Adrenal gland (tissue), 12 donors: ENCODE results near the gene RBFOX1. TPM values are rescaled to one million over a fixed set of nuclear protein-coding genes. Genes with fewer than 3 reads are reported as not detected.

ENCODE experiments used
- DNase-seq, 7 donors: peaks; one replicate each; pipeline ENCODE4 v3.0.0-alpha.2; 2019 to 2020
- H3K27ac ChIP-seq, 5 donors: fragments of 200-600 bp; sonication (generic) in 4 of 5; 1 replicate in 3 of 5; 2 replicates in 2 of 5; pipeline versions ENCODE4 v1.5.1 to v1.8.0; 2016 to 2020; ENCODE audit warnings: mild to moderate bottlenecking in 1 of 5
- H3K27me3 ChIP-seq: fragments of 200-600 bp; 2 replicates; pipeline ENCODE4 v1.8.0; 2021
- H3K36me3 ChIP-seq, 2 donors: fragments of 200-600 bp; replicated peaks in 1 of 2; 1 replicate in 1 of 2; 2 replicates in 1 of 2; pipeline versions ENCODE4 v1.5.1 to v1.8.0; 2018 to 2022
- H3K4me1 ChIP-seq, 2 donors: fragments of 200-600 bp; replicated peaks in 1 of 2; 1 replicate in 1 of 2; 2 replicates in 1 of 2; pipeline versions ENCODE4 v1.5.1 to v1.8.0; 2018 to 2021
- H3K4me3 ChIP-seq, 4 donors: fragments of 200-600 bp; sonication (generic) in 3 of 4; one replicate each; pipeline ENCODE4 v1.5.1; 2016 to 2018
- H3K9me3 ChIP-seq, 3 donors: fragments of 200-600 bp; sonication (generic) in 1 of 3; replicated peaks in 1 of 3; 1 replicate in 2 of 3; 2 replicates in 1 of 3; pipeline versions ENCODE4 v1.5.1 to v1.8.0; 2016 to 2021
- CTCF ChIP-seq, 6 experiments: fragments of 450-650 bp in 4 of 6; fragments of 200-600 bp in 2 of 6; sonication (generic) in 1 of 6; IDR thresholded peaks; 1 replicate in 5 of 6; 2 replicates in 1 of 6; pipeline versions ENCODE4 v1.5.1 to v1.8.0; 2016 to 2021; ENCODE audit warnings: antibody characterized with exemption in 6 of 6, mild to moderate bottlenecking in 2 of 6, moderate library complexity in 1 of 6
- POLR2A ChIP-seq, 2 donors: fragments of 450-650 bp; IDR thresholded peaks; one replicate each; pipeline ENCODE4 v1.6.1; 2017; ENCODE audit warnings: antibody characterized with exemption in 2 of 2, mild to moderate bottlenecking in 2 of 2, moderate library complexity in 1 of 2
- WGBS, 4 donors: extraction: QIAGEN DNeasy Blood & Tissue Kit in 2 of 4; methylation state at CpG; one replicate each; pipeline versions ENCODE4 v1.1.5 to v1.1.7; 2013 to 2017; 5-methylcytosine and 5-hydroxymethylcytosine counted together
- intact Hi-C, 2 donors: fragments of 100-400 bp; cut with DNase I; formaldehyde crosslinking; loops; one replicate each; pipeline versions ENCODE4 v1.14.1 to v1.15.0; 2022 to 2023
- polyA plus RNA-seq, 3 donors: library from polyadenylated mRNA; stranded (reverse); fragments of 200-250 nt in 2 of 3; fragments of 350-450 nt in 1 of 3; fragmentation: Illumina TruSeq in 1 of 3; extraction: RNeasy Lipid Tissue Mini Kit (QIAGEN cat#74804) in 1 of 3; gene quantifications; one replicate each; pipeline ENCODE4 v1.2.3, GENCODE V29; 2013 to 2014
- total RNA-seq, 9 donors: library from RNA; depleted of rRNA in 4 of 9; stranded (reverse); fragments of >200 nt in 4 of 9; fragments of 120-200 nt in 1 of 9; fragmentation: NEBNext Ultra II Directional in 1 of 9; extraction: Animal tissue kit (Norgen Biotek cat#: 25700) in 1 of 9; gene quantifications; one replicate each; pipeline versions ENCODE4 v1.1.0 to v1.2.4, GENCODE V29; 2013 to 2023
- donor health status: healthy with polysubstance abuse.
- donor health status: Bipolar disorder and iron deficiency.
- donor health status: DM: yes; HTN: yes; CAD: no.
- donor health status: DM: no; HTN: no; CAD: no.
- donor health status: DM: no; HTN: no; CAD: no.
- donor health status: DM: yes; HTN: yes; CAD: no.

Gene RBFOX1
- total and polyA plus RNA-seq, 12 donors: 0.19 to 6.3 (median 0.71) TPM; not detected in 4

GRCh38 chr16:7331997-7332396, 648 bp upstream of the RBFOX1 start:
- WGBS, 4 donors: 36 to 54% (median 48%) methylated on average over 6 of the region's 6 CpGs
- TF ChIP-seq POLR2A (IDR thresholded peaks at IDR 0.05): no peak
- TF ChIP-seq CTCF (IDR thresholded peaks at IDR 0.05): no peak
- Histone ChIP-seq H3K36me3 (no peaks in the 10 kb centered on the region), H3K27me3 (no peaks in the 10 kb centered on the region), H3K9me3 (no peaks in the 10 kb centered on the region), H3K4me1 (no peaks in the 10 kb centered on the region), H3K27ac (no peak overlapping the region), H3K4me3 (no peak overlapping the region)
- DNase-seq: no peak
- intact Hi-C loops: no loop called here

- Histone ChIP-seq H3K4me3 (no peak overlapping the region), H3K36me3 (no peaks in the 10 kb centered on the region), H3K9me3 (no peaks in the 10 kb centered on the region), H3K4me1 (no peaks in the 10 kb centered on the region), H3K27me3 (no peaks in the 10 kb centered on the region), H3K27ac (no peak overlapping the region)
- TF ChIP-seq CTCF (IDR thresholded peaks at IDR 0.05): no peak
- TF ChIP-seq POLR2A (IDR thresholded peaks at IDR 0.05): no peak
- intact Hi-C loops: no loop called here
- WGBS, 4 donors: 75 to 86% (median 78%) methylated on average over 6 of the region's 6 CpGs
- DNase-seq: no peak
Measured at GRCh38 chr16:7333180-7333725, 608 bp downstream of the RBFOX1 start.

- 65 to 77% (median 67%) methylated on average over 3 of the region's 3 CpGs for WGBS, 4 donors
- H3K4me3 ChIP-seq: no peak overlapping the region
- H3K36me3 ChIP-seq: no peaks in the 10 kb centered on the region
- no peaks in the 10 kb centered on the region for H3K9me3 ChIP-seq
- H3K4me1 ChIP-seq: no peaks in the 10 kb centered on the region
- DNase-seq: no peak
- no peaks in the 10 kb centered on the region for H3K27me3 ChIP-seq
- intact Hi-C loops: no loop called here
- H3K27ac ChIP-seq: no peak overlapping the region
- TF ChIP-seq POLR2A (IDR thresholded peaks at IDR 0.05): no peak
- TF ChIP-seq CTCF (IDR thresholded peaks at IDR 0.05): no peak
Measured at GRCh38 chr16:7334801-7335560, 2.3 kb downstream of the RBFOX1 start.

GRCh38 chr16:7335991-7336634, 3.5 kb downstream of the RBFOX1 start:
- Histone ChIP-seq H3K36me3 (no peaks in the 10 kb centered on the region), H3K4me3 (no peak overlapping the region), H3K9me3 (no peaks in the 10 kb centered on the region), H3K27me3 (no peaks in the 10 kb centered on the region), H3K4me1 (no peaks in the 10 kb centered on the region), H3K27ac (no peak overlapping the region)
- WGBS, 4 donors: 65 to 86% (median 74%) methylated on average over 3 of the region's 3 CpGs
- DNase-seq: no peak
- TF ChIP-seq POLR2A (IDR thresholded peaks at IDR 0.05): no peak
- TF ChIP-seq CTCF (IDR thresholded peaks at IDR 0.05): no peak
- intact Hi-C loops: no loop called here
